ENCODE data around the gene VWA8.
"Not testable (repeated sequence)": the region's sequence is repeated elsewhere in the genome, so short reads cannot be mapped to it uniquely, and the experiment has no call there.

Gene VWA8

DNA sequence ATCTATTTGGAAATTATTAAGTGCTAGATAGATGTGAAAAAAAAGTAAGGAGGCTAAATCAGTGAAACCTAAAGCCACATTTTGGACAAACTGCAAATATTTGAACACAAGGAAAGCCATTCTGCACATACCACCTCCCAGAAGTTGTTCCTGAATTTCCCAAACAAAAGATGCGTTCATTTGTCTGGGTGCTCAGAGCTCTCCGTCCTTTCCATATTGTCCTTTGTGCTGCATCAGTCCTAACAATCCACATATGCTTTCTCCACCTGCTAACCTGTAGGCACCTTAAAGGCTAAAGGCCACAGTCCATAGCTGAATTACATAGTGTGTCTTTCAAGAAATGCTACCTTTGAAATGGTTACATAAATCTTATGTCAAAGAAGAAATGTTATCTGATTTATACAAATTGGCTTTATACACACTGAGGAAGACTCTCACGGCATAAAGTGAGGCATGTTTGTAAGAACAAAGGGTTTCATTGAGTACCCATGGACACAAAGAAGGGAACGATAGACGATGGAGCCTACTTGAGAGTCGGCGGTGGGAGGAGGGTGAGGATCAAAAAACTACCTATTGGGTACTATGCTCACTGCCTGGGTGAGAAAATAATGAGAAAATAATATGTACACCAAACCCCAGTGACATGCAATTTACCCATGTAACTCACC, 321.5 kb downstream of the VWA8 start:
- H3K4me1 ChIP-seq (ENCODE audit: low read depth, poor library complexity, severe bottlenecking): no peaks in the 10 kb centered on the region
- no peaks in the 10 kb centered on the region for H4K20me1 ChIP-seq (ENCODE audit: insufficient read depth)
- H2AFZ ChIP-seq (ENCODE audit: low read depth): no peak overlapping the region
- no peaks in the 10 kb centered on the region for H3K79me2 ChIP-seq (ENCODE audit: insufficient read depth, low read depth)
- H3K36me3 ChIP-seq (ENCODE audit: insufficient read depth): no peaks in the 10 kb centered on the region
- H3K9ac ChIP-seq: no peak overlapping the region
- H3K27ac ChIP-seq: no peak overlapping the region
- no peaks in the 10 kb centered on the region for H3K27me3 ChIP-seq (ENCODE audit: insufficient read depth, low read depth)
- H3K4me2 ChIP-seq: no peak overlapping the region
- no peak overlapping the region for H3K4me3 ChIP-seq (IDR thresholded peaks at IDR 0.05; ENCODE audit: insufficient read depth, low read depth, low read length)
- TF ChIP-seq, protein P1, sequence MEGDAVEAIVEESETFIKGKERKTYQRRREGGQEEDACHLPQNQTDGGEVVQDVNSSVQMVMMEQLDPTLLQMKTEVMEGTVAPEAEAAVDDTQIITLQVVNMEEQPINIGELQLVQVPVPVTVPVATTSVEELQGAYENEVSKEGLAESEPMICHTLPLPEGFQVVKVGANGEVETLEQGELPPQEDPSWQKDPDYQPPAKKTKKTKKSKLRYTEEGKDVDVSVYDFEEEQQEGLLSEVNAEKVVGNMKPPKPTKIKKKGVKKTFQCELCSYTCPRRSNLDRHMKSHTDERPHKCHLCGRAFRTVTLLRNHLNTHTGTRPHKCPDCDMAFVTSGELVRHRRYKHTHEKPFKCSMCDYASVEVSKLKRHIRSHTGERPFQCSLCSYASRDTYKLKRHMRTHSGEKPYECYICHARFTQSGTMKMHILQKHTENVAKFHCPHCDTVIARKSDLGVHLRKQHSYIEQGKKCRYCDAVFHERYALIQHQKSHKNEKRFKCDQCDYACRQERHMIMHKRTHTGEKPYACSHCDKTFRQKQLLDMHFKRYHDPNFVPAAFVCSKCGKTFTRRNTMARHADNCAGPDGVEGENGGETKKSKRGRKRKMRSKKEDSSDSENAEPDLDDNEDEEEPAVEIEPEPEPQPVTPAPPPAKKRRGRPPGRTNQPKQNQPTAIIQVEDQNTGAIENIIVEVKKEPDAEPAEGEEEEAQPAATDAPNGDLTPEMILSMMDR (conservative IDR thresholded peaks at IDR 0.05; ENCODE audit: low read depth, low read length): no peak

DNA sequence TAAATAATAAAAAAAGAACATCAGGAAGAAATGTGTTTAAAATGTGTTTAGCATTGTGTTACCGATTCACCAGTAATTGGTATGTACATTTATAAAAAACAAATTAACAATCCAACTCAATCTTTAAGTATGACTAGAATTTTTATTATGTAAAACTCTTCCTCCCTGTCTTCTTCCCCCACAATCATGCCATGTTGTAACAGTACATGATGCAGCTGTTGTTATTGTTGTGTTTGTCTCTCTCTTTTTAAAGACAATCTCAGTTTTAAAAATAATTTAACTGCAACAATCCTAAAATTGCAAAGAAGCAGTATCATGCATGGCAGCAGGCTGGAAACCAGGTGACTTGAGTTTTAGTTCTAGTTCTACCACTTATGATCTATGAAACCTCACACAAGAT, 323.3 kb downstream of the VWA8 start:
- Histone ChIP-seq H3K27ac (no peak overlapping the region), H3K4me2 (no peak overlapping the region), H3K36me3 (ENCODE audit: insufficient read depth) (no peaks in the 10 kb centered on the region), H3K9ac (no peak overlapping the region), H3K4me3 (IDR thresholded peaks at IDR 0.05; ENCODE audit: insufficient read depth, low read depth, low read length) (no peak overlapping the region), H3K79me2 (ENCODE audit: insufficient read depth, low read depth) (no peaks in the 10 kb centered on the region), H3K27me3 (ENCODE audit: insufficient read depth, low read depth) (no peaks in the 10 kb centered on the region), H4K20me1 (ENCODE audit: insufficient read depth) (no peaks in the 10 kb centered on the region), H3K4me1 (ENCODE audit: low read depth, poor library complexity, severe bottlenecking) (no peaks in the 10 kb centered on the region), H2AFZ (ENCODE audit: low read depth) (no peak overlapping the region)
- TF ChIP-seq, protein P1 (conservative IDR thresholded peaks at IDR 0.05; ENCODE audit: low read depth, low read length): no peak

DNA sequence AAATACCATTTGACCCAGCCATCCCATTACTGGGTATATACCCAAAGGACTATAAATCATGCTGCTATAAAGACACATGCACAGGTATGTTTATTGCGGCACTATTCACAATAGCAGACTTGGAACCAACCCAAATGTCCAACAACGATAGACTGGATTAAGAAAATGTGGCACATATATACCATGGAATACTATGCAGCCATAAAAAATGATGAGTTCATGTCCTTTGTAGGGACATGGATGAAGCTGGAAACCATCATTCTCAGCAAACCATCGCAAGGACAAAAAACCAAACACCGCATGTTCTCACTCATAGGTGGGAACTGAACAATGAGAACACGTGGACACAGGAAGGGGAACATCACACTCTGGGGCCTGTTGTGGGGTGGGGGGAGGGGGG, 323.9 kb downstream of the VWA8 start:
- not testable (repeated sequence) for H3K4me3 ChIP-seq (IDR thresholded peaks at IDR 0.05; ENCODE audit: insufficient read depth, low read depth, low read length); H3K79me2 ChIP-seq (ENCODE audit: insufficient read depth, low read depth); H3K4me1 ChIP-seq (ENCODE audit: low read depth, poor library complexity, severe bottlenecking); H3K4me2 ChIP-seq; H3K36me3 ChIP-seq (ENCODE audit: insufficient read depth); H3K9ac ChIP-seq; H2AFZ ChIP-seq (ENCODE audit: low read depth); H3K27ac ChIP-seq; H3K27me3 ChIP-seq (ENCODE audit: insufficient read depth, low read depth); H4K20me1 ChIP-seq (ENCODE audit: insufficient read depth)

DNA sequence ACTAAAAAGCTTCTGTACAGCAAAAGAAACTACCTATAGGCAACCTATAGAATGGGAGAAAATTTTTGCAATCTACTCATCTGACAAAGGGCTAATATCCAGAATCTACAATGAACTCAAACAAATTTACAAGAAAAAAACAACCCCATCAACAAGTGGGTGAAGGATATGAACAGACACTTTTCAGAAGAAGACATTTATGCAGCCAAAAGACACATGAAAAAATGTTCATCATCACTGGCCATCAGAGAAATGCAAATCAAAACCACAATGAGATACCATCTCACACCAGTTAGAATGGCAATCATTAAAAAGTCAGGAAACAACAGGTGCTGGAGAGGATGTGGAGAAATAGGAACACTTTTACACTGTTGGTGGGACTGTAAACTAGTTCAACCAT, 324.3 kb downstream of the VWA8 start:
- not testable (repeated sequence) for H3K27ac ChIP-seq; H3K4me3 ChIP-seq (IDR thresholded peaks at IDR 0.05; ENCODE audit: insufficient read depth, low read depth, low read length); H2AFZ ChIP-seq (ENCODE audit: low read depth); H3K79me2 ChIP-seq (ENCODE audit: insufficient read depth, low read depth); H4K20me1 ChIP-seq (ENCODE audit: insufficient read depth); H3K36me3 ChIP-seq (ENCODE audit: insufficient read depth); H3K27me3 ChIP-seq (ENCODE audit: insufficient read depth, low read depth); H3K4me1 ChIP-seq (ENCODE audit: low read depth, poor library complexity, severe bottlenecking); H3K4me2 ChIP-seq; H3K9ac ChIP-seq

GRCh38 chr13:41634407-41634806, 326.5 kb downstream of the VWA8 start:
- no peaks in the 10 kb centered on the region for H3K4me1 ChIP-seq (ENCODE audit: low read depth, poor library complexity, severe bottlenecking)
- TF ChIP-seq, protein P1 (conservative IDR thresholded peaks at IDR 0.05; ENCODE audit: low read depth, low read length): no peak
- no peak overlapping the region for H3K4me3 ChIP-seq (IDR thresholded peaks at IDR 0.05; ENCODE audit: insufficient read depth, low read depth, low read length)
- H3K4me2 ChIP-seq: no peak overlapping the region
- no peak overlapping the region for H3K9ac ChIP-seq
- H3K36me3 ChIP-seq (ENCODE audit: insufficient read depth): no peaks in the 10 kb centered on the region
- no peak overlapping the region for H3K27ac ChIP-seq
- no peaks in the 10 kb centered on the region for H3K79me2 ChIP-seq (ENCODE audit: insufficient read depth, low read depth)
- H3K27me3 ChIP-seq (ENCODE audit: insufficient read depth, low read depth): no peaks in the 10 kb centered on the region
- no peaks in the 10 kb centered on the region for H4K20me1 ChIP-seq (ENCODE audit: insufficient read depth)
- H2AFZ ChIP-seq (ENCODE audit: low read depth): no peak overlapping the region

Data from KMS-11 (cell line).